GM23248 (cell line): ENCODE data around the gene RFNG.

Source experiments
- EZH2 ChIP-seq: fragments of 200-600 bp; sonication (generic); IDR thresholded peaks from 2 replicates; pipeline ENCODE4 v1.6.1; 2018; ENCODE audit warnings: antibody characterized with exemption, mild to moderate bottlenecking; ENCODE audit not compliant: insufficient read depth, poor library complexity, severe bottlenecking
- EZH2phosphoT487 ChIP-seq: fragments of 200-600 bp; sonication (generic); IDR thresholded peaks from 2 replicates; pipeline ENCODE4 v1.6.1; 2018; ENCODE audit warnings: antibody characterized with exemption, moderate library complexity, mild to moderate bottlenecking, low read depth; ENCODE audit not compliant: insufficient read depth

DNA sequence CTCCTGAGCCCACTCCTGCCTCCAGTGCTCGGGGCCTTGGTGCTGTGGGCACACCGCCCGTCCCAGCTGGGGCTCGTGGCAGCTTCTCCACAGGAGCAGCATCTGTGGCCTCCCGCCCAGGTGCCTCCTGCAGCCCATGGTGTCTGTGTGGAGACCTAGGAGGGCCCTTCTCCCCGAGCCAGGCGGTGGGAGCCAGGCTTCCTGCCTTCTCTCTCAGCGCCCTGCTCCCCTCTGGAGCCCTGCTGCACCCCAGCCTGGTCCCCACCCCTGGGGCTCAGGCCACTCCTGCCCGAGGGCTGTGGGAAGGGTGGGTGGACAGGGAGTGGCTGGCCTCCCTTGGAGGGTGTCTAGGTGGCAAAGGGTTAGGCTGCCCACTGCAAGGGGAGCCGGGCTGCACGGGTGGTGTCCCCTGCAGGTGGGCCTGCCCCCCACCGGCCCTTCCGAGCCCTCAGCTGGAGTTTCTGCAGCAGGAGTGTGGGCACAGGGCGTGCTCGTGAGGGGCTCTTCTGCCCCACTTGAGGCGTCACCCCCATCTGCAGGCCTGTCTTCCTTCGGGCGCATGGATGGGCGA is 39.9 kb downstream of the RFNG start:
- TF ChIP-seq EZH2phosphoT487 = no peak
- TF ChIP-seq EZH2 = no peak
